Keratinocyte (primary cell): ENCODE results near the gene AGPS.

ENCODE experiments used
- EZH2 ChIP-seq: IDR thresholded peaks from one replicate; pipeline ENCODE4 v1.6.1; 2012; ENCODE audit warnings: inconsistent platforms, mild to moderate bottlenecking, low read length, moderate library complexity
- TF ChIP-seq, protein P1 (sequence below), 3 experiments: IDR thresholded peaks in 1 of 3; conservative IDR thresholded peaks in 1 of 3; optimal IDR thresholded peaks in 1 of 3; 2 replicates in 2 of 3; 3 replicates in 1 of 3; pipeline versions ENCODE3 to v1.5.1; 2011; ENCODE audit warnings: low read length in 3 of 3, mild to moderate bottlenecking in 3 of 3, moderate library complexity in 2 of 3, control low read depth in 1 of 3, inconsistent platforms in 1 of 3; ENCODE audit not compliant: insufficient read depth in 2 of 3; ENCODE audit errors: extremely low read depth in 1 of 3

- TF ChIP-seq, protein P1, sequence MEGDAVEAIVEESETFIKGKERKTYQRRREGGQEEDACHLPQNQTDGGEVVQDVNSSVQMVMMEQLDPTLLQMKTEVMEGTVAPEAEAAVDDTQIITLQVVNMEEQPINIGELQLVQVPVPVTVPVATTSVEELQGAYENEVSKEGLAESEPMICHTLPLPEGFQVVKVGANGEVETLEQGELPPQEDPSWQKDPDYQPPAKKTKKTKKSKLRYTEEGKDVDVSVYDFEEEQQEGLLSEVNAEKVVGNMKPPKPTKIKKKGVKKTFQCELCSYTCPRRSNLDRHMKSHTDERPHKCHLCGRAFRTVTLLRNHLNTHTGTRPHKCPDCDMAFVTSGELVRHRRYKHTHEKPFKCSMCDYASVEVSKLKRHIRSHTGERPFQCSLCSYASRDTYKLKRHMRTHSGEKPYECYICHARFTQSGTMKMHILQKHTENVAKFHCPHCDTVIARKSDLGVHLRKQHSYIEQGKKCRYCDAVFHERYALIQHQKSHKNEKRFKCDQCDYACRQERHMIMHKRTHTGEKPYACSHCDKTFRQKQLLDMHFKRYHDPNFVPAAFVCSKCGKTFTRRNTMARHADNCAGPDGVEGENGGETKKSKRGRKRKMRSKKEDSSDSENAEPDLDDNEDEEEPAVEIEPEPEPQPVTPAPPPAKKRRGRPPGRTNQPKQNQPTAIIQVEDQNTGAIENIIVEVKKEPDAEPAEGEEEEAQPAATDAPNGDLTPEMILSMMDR (optimal IDR thresholded peaks at IDR 0.05 in 1 of 3, IDR thresholded peaks at IDR 0.05 in 1 of 3, conservative IDR thresholded peaks at IDR 0.05 in 1 of 3; ENCODE audit: extremely low read depth in 1 of 3, insufficient read depth in 2 of 3, low read length in 3 of 3) = no peak
- no peak for TF ChIP-seq EZH2
Observed at GRCh38 chr2:177528351-177528933, 135.9 kb downstream of the AGPS start.
